Stimulated activated CD8-positive, alpha-beta memory T cell treated with anti-CD3 and anti-CD28 coated beads, Interleukin-7, amount 100 ng/mL, for 48 hours (primary cell): ENCODE data around the gene ANKRD31.
"Not testable (repeated sequence)": the region's sequence is repeated elsewhere in the genome, so short reads cannot be mapped to it uniquely, and the experiment has no call there.

Experiments used
- DNase-seq, 2 donors: peaks; one replicate each; pipeline ENCODE4 v3.0.0-alpha.2; 2020; ENCODE audit warnings: low read depth in 1 of 2; ENCODE audit errors: extremely low read depth in 1 of 2

Gene ANKRD31

GRCh38 chr5:75235711-75236110 is 967 bp downstream of the ANKRD31 start:
- DNase-seq = no peak

- DNase-seq = no peak
These were observed 2.4 kb downstream of the ANKRD31 start for GRCh38 chr5:75234251-75234650.

GRCh38 chr5:75226916-75227315 is 9.8 kb downstream of the ANKRD31 start:
- DNase-seq = no peak

DNA sequence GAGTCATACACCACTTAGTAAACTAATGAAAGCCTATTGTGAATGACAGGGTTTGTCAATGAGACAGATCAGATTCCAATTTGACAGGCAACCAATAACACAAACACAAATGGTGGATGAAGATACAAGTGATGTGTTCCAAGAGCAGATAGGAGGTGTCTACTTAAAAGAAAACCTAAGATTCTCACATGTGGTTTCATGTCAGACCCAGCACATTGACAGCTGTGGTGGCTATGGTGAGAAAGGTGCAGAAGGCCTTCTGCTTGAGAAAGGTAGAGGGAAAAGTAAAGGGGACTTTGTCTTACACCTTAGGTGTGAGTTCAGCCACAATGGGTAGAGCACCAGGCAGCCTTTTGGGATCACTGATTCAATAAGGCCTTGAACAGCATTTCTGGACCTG is 11.2 kb downstream of the ANKRD31 start:
- DNase-seq = no peak

GRCh38 chr5:75220787-75221186 is 15.9 kb downstream of the ANKRD31 start:
- not testable (repeated sequence) for DNase-seq

- DNase-seq = no peak
These were observed 21.8 kb downstream of the ANKRD31 start for GRCh38 chr5:75214928-75215327.

DNA sequence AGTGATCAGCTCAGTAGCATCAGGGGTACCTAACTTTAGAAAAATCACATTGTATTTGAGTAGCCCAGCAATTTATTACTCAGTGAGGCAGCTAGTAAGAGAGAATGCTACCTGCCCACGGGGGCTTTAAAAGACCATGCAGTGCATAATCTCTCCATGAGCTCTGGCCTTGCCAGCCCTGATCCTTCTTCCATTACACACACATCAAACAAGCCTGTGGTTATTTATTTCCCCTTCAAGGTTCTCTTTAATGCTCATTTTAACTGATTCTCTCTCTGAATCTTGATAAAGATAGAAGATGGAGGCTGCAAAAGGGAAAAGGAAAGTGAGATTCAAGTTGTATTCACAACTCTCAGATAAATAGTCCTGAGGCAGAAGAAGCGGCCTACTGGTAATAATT is 22.3 kb downstream of the ANKRD31 start:
- no peak for DNase-seq

- DNase-seq = no peak
These were observed 33.1 kb downstream of the ANKRD31 start for GRCh38 chr5:75203604-75204003.

GRCh38 chr5:75202935-75203334 is 33.7 kb downstream of the ANKRD31 start:
- DNase-seq = no peak

- no peak for DNase-seq
These were observed 35.9 kb downstream of the ANKRD31 start for GRCh38 chr5:75200776-75201175.

GRCh38 chr5:75199946-75200345 is 36.7 kb downstream of the ANKRD31 start:
- no peak for DNase-seq

DNA sequence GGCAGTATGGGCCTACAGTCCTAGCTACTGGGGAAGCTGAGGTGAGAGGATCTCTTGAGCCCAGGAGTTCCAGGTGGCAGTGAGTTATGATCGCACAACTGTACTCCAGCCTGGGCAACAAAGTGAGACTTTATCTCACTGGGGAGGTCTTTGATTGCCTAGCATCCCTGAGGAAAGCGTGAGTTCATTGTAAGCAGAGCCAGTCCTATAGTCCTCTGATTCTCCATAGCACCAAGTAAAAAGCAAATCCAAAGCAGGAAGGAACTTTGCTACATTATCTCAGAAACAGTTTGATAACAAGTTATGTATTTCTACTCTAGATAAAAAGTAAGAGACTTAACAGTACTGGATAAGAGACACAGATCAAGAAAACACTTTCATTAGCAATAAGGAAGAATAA is 37.6 kb downstream of the ANKRD31 start:
- no peak for DNase-seq

GRCh38 chr5:75197745-75198144 is 38.9 kb downstream of the ANKRD31 start:
- no peak for DNase-seq

- peak in 1 of 2 donors; percentile 13 for DNase-seq
These were observed 43.9 kb downstream of the ANKRD31 start for GRCh38 chr5:75192804-75193203.

- DNase-seq = no peak
These were observed 44.4 kb downstream of the ANKRD31 start for GRCh38 chr5:75192264-75192663.

DNA sequence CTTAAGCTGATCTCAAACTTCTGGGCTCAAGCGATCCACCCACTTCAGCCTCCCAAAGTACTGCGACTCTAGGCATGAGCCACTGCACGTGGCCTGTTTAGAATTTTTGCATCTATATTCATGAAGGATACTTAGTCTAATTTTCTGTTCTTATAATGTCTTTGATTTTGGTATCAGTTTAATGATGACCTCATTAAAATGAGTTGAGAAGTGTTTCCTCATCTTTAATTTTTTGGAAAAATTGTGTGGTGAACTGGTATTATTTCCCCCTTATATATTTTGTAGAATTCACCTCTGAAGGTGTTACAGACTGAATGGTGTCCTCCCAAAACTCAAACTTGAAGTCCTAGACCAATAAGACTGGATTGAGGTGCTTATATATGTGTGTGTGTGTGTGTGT is 46.5 kb downstream of the ANKRD31 start:
- no peak for DNase-seq

- no peak for DNase-seq
These were observed 47.3 kb downstream of the ANKRD31 start for GRCh38 chr5:75189353-75189752.

DNA sequence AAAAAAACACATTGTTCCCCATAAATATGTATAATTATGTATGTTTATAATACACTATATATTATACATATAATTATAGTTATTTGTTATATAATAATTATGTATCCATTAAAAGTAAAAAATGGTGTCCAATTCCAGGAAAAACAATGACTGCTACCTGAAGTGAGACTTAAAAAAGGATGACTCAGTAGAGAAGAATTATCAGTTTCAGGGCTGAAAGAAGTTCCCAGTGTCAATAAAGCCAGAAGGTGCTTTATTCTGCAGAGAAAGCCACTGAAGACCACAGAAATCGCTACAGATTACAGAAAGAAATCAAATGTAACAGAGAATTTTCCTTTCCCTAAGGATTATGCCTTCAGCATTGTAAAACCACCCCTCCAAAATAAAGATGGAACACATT is 50.9 kb downstream of the ANKRD31 start:
- no peak for DNase-seq

- DNase-seq = not testable (repeated sequence)
These were observed 60.7 kb downstream of the ANKRD31 start for GRCh38 chr5:75176009-75176408.

GRCh38 chr5:75174872-75175271 is 61.8 kb downstream of the ANKRD31 start:
- not testable (repeated sequence) for DNase-seq

GRCh38 chr5:75169516-75169915 is 67.2 kb downstream of the ANKRD31 start:
- no peak for DNase-seq

DNA sequence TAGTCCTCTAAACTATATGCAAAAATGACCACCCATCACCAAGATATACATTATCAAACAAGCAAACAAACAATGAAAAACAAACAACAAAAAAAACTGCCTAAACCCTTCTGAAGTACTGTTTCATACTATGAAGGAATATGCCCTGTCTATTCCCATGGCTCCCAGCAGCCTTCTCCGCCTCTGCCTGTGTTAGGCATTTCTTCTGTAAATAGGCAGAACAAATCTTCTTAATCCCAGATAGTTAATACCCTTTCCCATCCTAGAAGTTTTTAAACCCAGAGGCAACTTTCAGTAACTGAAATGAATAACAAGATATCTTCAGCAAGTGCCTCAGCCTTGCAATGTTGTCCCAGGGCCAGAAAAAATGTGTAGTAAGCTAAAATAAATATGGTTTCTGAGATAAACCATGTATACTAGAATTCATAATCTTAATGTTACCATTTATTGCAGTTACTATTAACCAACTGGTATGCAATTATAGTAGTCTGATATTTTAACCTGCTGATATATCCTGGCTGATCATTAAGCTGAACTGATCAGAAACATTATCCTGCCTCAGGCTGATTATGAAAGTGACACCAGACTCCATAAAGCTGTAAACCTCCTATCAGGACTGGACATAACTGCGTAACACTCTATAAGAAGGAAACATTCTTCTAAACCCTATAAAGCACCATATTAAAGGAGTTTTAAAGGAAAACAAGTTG is 68.5 kb downstream of the ANKRD31 start:
- DNase-seq = no peak

DNA sequence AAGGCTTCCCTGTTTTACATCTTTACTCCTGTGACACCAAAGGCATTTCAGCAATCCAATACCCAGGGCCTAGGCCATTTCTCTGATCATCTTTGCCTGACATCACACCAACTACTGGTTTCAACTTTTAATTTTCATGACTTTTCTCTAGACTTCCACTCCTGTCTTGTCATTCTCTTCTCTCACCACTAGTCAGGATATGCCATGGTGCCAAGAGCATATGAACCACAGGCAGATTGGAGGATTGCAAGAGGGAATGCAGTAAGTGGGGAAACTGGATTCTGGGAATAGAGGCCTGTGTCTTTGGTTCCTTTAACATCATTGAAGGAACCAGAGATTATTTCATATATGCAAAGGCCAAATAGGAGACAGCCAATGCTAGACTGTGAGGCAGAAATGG is 69.3 kb downstream of the ANKRD31 start:
- no peak for DNase-seq
